Stimulated activated naive B cell treated with anti-CD40 and anti-IgM and Interleukin-4, amounts not matched to agents 10 μg/mL and 1 μg/mL and 100 μg/mL, for 72 hours (primary cell): ENCODE data around the gene GPR137.

Experiments
- ATAC-seq, 2 donors: fragments of 150-1000 bp; cut with Tn5 transposase; replicated peaks; 2 replicates each; pipeline ENCODE4 v1.10.0; 2021; ENCODE audit warnings: moderate library complexity in 1 of 2
- DNase-seq: peaks from one replicate; pipeline ENCODE4 v3.0.0; 2021
- H3K27ac Mint-ChIP-seq: one replicate; pipeline ENCODE4 v1.8.0; 2022; ENCODE audit warnings: mild to moderate bottlenecking, mixed read lengths
- H3K27me3 Mint-ChIP-seq, 2 donors: one replicate each; pipeline ENCODE4 v1.8.0; 2022; ENCODE audit warnings: mixed read lengths in 2 of 2
- H3K36me3 Mint-ChIP-seq, 2 donors: one replicate each; pipeline ENCODE4 v1.8.0; 2022; ENCODE audit warnings: mixed read lengths in 2 of 2, mild to moderate bottlenecking in 1 of 2
- H3K4me1 Mint-ChIP-seq, 2 donors: one replicate each; pipeline ENCODE4 v1.8.0; 2022; ENCODE audit warnings: mixed read lengths in 2 of 2, mild to moderate bottlenecking in 1 of 2
- H3K4me3 Mint-ChIP-seq, 2 donors: one replicate each; pipeline ENCODE4 v1.8.0; 2022; ENCODE audit warnings: mild to moderate bottlenecking in 2 of 2, mixed read lengths in 2 of 2, moderate library complexity in 1 of 2
- H3K9me3 Mint-ChIP-seq, 2 donors: one replicate each; pipeline ENCODE4 v1.8.0; 2022; ENCODE audit warnings: mixed read lengths in 2 of 2, mild to moderate bottlenecking in 1 of 2

GPR137 gene, protein sequence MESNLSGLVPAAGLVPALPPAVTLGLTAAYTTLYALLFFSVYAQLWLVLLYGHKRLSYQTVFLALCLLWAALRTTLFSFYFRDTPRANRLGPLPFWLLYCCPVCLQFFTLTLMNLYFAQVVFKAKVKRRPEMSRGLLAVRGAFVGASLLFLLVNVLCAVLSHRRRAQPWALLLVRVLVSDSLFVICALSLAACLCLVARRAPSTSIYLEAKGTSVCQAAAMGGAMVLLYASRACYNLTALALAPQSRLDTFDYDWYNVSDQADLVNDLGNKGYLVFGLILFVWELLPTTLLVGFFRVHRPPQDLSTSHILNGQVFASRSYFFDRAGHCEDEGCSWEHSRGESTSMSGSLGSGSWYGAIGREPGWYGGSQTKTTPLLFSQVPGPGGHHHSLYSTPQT

DNA sequence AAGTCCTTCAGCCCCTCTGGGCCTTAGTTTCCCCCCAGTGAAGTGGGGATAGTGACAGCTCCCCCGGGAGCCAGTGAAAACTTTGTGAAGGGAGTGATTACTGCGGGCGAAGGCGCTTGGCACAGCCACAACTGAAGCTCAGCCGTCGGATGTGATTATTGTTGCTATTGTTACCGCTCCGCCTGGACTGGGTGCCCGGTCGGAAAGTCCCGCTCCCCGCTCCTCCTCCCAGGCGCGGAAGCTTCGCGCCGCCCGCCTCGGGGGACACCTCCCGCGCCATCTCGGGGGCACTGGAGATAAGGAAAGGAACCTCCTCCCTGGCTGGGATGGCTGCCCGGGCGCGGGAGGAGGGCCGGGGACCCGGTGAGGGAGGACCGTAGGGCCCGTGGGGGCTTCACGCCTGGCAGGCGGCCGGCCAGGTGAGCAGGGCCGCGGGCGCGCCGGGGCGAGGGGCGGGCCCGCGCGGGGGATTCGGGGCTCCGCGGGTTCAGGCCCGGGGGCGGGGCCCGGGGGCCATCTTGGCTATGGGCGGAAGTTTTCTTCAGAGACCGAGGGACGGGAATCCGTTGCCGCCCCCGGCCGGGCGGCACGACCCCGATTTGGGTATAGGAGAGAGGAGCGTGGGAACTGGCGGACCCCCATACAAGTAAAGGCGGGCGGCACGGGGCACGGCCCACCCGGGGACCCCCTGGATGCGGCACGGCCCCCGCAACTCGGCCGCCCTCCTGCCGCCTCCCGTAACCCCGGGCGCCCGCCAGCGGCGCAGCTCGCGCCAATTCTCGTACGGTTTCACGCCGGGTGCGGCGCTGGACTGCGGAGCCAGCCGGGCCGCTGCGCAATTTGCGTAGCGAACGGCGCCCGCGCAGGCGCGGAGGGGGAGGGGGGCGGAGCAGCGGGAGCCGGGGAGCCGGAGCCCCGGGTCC is at the start of gene GPR137:
Gene GPR137, plus strand, starts transcription at position 887 of the 923 bp plus-strand sequence. CDS start 677 bp downstream, outside the sequence.
- ATAC-seq (peak; percentile 70 to 73), DNase-seq (peak; percentile 85)
- Mint-ChIP-seq H3K9me3 (no peaks in the 10 kb centered on the region), H3K27ac (peak within 1 kb of the TSS; percentile 97), H3K36me3 (peaks cover 14 to 29% of the 10 kb centered on the region in 2 donors), H3K4me1 (peaks cover 24 to 43% of the 10 kb centered on the region in 2 donors), H3K4me3 (peak within 1 kb of the TSS; percentile 92 to 93), H3K27me3 (no peaks in the 10 kb centered on the region)

DNA sequence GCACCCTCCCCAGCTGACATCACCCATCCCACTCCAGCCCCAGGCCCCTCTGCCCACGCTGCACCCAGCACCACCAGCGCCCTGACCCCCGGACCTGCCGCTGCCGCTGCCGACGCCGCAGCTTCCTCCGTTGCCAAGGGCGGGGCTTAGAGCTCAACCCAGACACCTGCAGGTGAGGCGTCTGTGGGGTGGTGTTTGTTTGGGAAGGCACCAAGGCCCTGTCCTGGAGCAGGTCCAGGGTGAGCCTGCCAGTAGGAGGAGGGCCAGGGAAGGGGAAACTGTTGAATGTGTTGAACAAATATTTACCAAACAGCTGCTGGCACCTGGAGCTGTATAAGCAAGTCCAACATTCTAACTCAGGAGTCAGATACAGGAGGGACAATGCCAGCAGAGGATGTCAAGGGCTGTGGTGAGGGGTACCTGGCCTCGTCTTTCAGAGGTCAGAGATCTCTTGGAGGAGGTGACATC is 48.1 kb upstream of the GPR137 start:
- ATAC-seq (no peak), DNase-seq (no peak)
- H3K9me3 Mint-ChIP-seq, result no peaks in the 10 kb centered on the region
- no peaks in the 10 kb centered on the region for H3K27me3 Mint-ChIP-seq
- H3K36me3 Mint-ChIP-seq, result peaks cover 34 to 48% of the 10 kb centered on the region in 2 donors
- peak overlapping the region in 1 of 2 donors; percentile 37 for H3K4me3 Mint-ChIP-seq
- peaks cover 40 to 81% of the 10 kb centered on the region in 2 donors for H3K4me1 Mint-ChIP-seq
- peak overlapping the region; percentile 87 for H3K27ac Mint-ChIP-seq

DNA sequence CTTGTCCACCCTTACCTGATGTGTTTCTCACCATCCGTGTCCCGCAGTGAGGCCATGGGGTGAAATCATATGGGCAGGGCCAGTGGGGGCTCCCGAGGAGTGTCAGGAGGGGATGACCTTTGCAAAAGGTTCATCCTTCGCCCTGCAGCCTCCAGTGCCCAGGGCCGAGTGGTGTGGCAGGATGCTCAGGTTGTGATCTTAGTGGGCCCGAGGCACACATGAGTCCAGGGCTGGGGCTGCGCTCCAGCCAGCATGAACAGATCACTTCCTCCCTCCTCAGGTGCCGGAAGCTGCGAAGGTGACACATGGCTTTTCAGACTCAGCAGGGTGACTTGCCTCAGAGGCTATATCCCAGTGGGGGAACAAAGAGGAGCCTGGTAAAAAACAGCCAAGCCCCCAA is 47.6 kb upstream of the GPR137 start:
- Mint-ChIP-seq H3K4me1 (peaks cover 40 to 81% of the 10 kb centered on the region in 2 donors), H3K4me3 (no peak overlapping the region), H3K27me3 (no peaks in the 10 kb centered on the region), H3K9me3 (no peaks in the 10 kb centered on the region), H3K27ac (peak overlapping the region; percentile 99), H3K36me3 (peaks cover 38 to 51% of the 10 kb centered on the region in 2 donors)
- DNase-seq (no peak), ATAC-seq (no peak)

DNA sequence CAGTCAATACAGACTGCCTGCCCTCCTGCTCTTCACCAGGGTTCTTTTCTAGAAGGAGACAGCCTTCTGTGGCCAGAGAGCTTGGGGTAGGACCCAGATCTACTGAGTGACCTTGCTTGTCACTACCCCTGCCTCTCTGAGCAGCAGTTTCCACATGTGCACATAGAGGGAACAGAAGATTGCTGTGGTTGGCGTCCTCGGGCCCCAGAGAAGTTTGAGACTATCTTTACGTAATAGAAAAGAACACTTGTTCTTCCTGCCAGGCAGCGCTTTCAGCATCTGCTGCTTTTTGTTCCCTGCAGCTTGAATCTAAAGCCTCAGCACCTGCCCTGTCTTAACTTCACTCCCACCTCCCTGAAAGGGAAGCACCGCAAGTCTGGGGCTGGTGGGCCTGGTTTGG is 46.6 kb upstream of the GPR137 start:
- Mint-ChIP-seq H3K4me3 (no peak overlapping the region), H3K36me3 (peaks cover 44 to 60% of the 10 kb centered on the region in 2 donors), H3K9me3 (no peaks in the 10 kb centered on the region), H3K4me1 (peaks cover 43 to 81% of the 10 kb centered on the region in 2 donors), H3K27me3 (no peaks in the 10 kb centered on the region), H3K27ac (peak overlapping the region; percentile 99)
- no peak for ATAC-seq
- no peak for DNase-seq

DNA sequence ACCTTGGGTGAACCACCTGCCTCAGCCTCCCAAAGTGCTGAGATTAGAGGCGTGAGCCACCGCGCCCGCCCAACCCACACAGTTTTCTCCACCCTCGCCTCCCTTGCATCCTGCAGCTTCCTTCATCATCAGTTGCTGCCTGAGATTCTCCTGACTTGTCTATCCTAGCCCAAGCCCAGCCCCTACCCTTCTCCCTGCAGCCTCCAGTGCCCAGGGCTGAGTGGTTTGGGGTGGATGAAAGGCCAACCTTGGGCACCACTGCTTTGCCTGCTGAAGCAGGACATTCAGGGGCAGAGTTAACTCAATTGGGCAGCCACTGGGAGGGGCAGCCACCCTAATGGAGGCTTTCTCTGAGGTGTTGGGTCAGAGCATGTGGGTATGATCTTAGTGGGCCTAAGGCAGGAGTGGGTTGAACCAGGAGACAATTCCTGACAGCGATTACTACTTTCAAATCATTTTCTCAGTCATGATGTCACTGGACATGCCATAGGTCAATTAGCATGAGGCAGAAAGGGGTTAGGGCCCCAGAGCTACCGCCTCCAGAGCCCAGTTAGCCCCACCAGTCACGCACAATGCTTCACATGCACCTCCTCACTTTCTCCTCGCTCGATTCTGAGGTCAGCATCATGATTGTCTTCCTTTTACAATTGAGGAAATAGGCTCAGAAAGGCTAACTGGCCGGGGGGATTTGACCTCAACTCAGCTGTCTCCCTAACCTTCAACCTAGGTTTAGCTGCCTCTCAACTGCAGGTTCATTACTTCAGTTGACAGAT is 45.8 kb upstream of the GPR137 start:
- DNase-seq, result peak; percentile 84
- peaks cover 44 to 63% of the 10 kb centered on the region in 2 donors for H3K36me3 Mint-ChIP-seq

DNA sequence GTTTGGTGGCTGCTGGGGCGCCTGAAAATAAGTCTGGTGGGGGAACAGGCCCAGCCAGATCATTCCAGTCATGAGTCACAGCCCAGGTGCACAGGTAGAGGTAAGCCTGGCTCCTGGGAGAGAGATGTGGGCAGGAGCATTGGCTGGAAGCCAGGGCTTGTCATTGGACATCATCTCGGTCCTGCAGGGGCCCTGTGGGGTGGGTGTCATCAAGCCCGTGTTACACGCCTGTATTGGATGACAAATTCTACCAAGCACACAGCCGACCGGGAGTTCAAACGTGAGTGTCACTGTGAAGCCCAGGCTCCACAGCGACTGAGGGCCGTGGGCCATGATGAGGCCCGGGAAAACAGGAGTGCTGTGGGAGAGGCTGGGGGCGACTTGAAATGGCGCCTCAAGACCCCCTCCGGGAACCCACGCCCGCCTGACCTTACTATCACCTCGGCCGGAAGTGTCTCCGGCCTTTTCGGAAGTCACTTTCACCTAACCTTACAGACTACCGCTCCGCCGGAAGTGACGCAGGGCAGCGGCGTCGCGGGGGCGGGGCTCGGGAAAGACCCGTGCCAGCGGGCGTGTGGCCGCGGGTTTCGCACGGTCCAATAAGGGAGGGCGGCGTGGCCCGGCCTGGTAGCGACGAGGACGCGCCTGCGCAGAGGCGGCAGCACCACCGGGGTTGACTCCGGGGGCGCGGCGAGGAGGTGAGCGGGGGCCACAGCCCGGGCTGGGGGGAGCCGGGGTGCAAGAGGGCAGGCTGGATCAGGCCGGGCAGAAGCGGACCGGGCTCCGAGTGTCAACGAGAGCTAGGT is 45.0 kb upstream of the GPR137 start, which contains the start of gene FKBP2:
Gene FKBP2, plus strand, starts transcription at position 661 of the 806 bp plus-strand sequence. CDS start 1,293 bp downstream, outside the sequence.
- peaks cover 37 to 85% of the 10 kb centered on the region in 2 donors for H3K4me1 Mint-ChIP-seq
- DNase-seq (peak; percentile 98), ATAC-seq (peak; percentile 52 to 61)
- H3K36me3 Mint-ChIP-seq, result peaks cover 37 to 57% of the 10 kb centered on the region in 2 donors
- H3K27ac Mint-ChIP-seq, result peak within 1 kb of the TSS; percentile 99
- no peaks in the 10 kb centered on the region for H3K27me3 Mint-ChIP-seq
- peak within 1 kb of the TSS; percentile 80 to 95 for H3K4me3 Mint-ChIP-seq
- H3K9me3 Mint-ChIP-seq, result no peaks in the 10 kb centered on the region

More for the DNA sequence above, 45.8 kb upstream of the GPR137 start:
- H3K4me3 Mint-ChIP-seq, result peak overlapping the region; percentile 80 to 95
- H3K4me1 Mint-ChIP-seq, result peaks cover 43 to 85% of the 10 kb centered on the region in 2 donors
- peak overlapping the region; percentile 99 for H3K27ac Mint-ChIP-seq
- no peaks in the 10 kb centered on the region for H3K9me3 Mint-ChIP-seq
- peak; percentile 47 to 48 for ATAC-seq
- H3K27me3 Mint-ChIP-seq, result no peaks in the 10 kb centered on the region

DNA sequence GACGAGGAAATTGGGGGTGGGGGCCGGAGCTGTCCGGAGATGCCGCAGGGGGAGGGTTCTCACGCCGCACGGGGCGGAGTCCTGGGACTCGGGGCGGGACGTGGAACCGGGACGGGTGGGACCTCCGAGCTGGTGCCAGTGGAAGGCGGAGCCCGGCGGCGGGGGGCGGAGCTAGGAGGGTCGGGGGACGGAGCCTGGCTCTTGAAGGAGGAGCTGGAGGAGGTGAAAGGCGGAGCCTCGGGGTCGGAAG is 44.5 kb upstream of the GPR137 start:
- Mint-ChIP-seq H3K36me3 (peaks cover 37 to 59% of the 10 kb centered on the region in 2 donors), H3K4me1 (peaks cover 37 to 79% of the 10 kb centered on the region in 2 donors)

DNA sequence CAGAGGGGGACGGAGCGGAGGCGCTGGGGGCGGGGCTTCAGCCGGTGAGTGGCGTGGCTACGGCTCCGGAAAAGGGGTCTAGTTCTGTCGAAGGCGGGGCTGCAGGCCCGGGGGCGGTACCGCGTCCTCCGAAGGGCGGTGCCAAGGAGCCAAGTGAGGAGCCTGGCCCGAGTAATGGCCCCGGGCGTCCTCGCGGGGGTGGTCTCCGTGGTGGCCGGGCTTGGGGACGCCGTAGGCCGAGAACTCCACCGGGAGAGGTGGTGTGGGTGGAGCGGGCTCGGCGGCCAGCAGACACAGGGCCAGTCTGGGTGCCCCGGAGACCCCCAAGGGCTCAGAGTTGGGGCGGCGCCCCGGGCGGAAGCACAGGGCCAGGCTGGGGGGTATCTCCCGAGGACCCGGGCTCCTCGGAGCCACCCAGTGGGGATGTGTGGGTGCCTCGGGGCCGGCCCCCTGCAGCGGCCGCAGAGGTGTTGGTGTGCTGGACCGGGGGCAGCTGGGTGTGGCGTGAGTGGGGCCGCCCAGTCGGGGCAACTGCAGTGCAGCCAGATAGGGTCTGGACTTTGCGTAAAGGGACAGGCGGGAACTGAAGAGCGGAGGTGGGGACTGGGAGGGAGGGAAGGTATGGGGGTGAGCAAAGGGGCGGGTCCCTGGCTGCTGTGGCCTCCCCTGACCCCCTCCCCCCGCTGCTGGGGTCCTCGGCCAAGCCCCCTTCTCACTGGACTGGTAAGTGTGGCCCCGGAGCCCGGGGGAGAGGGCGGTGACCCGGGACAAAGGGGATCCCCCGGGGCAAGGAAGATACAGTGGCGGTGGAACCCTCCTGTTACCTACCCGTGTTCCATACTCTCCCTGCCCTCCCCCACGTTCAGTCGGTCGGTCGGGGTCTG is 43.9 kb upstream of the GPR137 start:
- Mint-ChIP-seq H3K36me3 (peaks cover 37 to 59% of the 10 kb centered on the region in 2 donors), H3K27me3 (no peaks in the 10 kb centered on the region), H3K4me1 (peaks cover 37 to 75% of the 10 kb centered on the region in 2 donors), H3K4me3 (peak overlapping the region; percentile 80 to 95), H3K27ac (peak overlapping the region; percentile 99), H3K9me3 (no peaks in the 10 kb centered on the region)
- DNase-seq, result peak; percentile 50
- peak; percentile 3 to 58 for ATAC-seq

More for the DNA sequence above, 44.5 kb upstream of the GPR137 start:
- Mint-ChIP-seq H3K4me3 (peak overlapping the region; percentile 80 to 95), H3K9me3 (no peaks in the 10 kb centered on the region), H3K27me3 (no peaks in the 10 kb centered on the region), H3K27ac (peak overlapping the region; percentile 99)
- peak; percentile 100 for DNase-seq
- peak; percentile 70 to 73 for ATAC-seq

DNA sequence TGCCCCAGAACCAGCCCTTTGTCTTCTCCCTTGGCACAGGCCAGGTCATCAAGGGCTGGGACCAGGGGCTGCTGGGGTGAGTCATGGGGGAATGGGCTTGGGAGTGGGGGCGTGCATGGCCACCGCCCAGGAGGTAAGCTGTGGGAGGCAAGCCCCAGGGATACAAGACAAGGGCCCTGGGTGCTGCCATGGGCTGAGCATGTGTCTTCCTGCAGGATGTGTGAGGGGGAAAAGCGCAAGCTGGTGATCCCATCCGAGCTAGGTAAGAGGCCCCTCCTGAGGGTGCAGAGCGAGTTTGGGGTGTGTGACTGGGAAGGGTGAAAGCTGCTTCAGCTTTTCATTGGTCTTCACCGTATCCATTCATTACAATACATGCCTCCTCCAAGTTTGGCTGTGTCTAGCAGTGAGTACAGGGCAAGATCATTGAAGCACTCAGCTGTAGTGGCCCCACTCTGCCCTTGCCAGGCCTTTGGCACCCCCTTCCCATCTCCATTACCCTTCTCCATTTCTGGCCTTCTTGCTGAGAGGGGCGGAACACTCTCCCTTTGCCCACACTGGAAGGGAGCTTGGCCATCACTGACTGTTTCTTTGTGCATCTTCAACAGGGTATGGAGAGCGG is 42.3 kb upstream of the GPR137 start:
- ATAC-seq, result no peak
- Mint-ChIP-seq H3K27ac (peak overlapping the region; percentile 81), H3K27me3 (no peaks in the 10 kb centered on the region), H3K4me1 (peaks cover 32 to 73% of the 10 kb centered on the region in 2 donors), H3K4me3 (peak overlapping the region; percentile 65 to 80), H3K36me3 (peaks cover 29 to 43% of the 10 kb centered on the region in 2 donors), H3K9me3 (no peaks in the 10 kb centered on the region)
- no peak for DNase-seq

DNA sequence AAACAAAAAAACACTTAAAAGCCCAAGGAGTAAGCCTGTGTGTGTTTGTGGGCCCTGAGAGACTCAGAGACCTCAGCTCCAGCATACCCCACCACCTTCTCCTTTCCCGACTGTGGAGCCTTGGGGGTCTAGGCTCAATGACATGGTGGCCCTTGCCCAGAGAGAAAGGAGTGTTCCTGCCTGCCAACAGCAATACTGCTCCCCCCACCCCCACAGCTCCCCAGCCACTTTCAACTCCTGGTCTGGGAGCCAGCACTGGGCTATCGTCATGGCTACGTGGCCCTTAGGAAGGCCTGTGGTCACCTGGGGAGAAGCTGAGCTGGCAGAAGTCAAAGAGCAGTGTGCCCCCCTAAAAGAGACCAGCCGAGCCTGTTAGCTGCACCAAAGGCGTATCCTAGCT is 41.5 kb upstream of the GPR137 start:
- H3K27ac Mint-ChIP-seq, result peak overlapping the region; percentile 81
- peaks cover 27 to 69% of the 10 kb centered on the region in 2 donors for H3K4me1 Mint-ChIP-seq
- H3K36me3 Mint-ChIP-seq, result peaks cover 25 to 35% of the 10 kb centered on the region in 2 donors
- peak overlapping the region; percentile 65 to 80 for H3K4me3 Mint-ChIP-seq
- DNase-seq (no peak), ATAC-seq (no peak)
- no peaks in the 10 kb centered on the region for H3K9me3 Mint-ChIP-seq
- no peaks in the 10 kb centered on the region for H3K27me3 Mint-ChIP-seq

DNA sequence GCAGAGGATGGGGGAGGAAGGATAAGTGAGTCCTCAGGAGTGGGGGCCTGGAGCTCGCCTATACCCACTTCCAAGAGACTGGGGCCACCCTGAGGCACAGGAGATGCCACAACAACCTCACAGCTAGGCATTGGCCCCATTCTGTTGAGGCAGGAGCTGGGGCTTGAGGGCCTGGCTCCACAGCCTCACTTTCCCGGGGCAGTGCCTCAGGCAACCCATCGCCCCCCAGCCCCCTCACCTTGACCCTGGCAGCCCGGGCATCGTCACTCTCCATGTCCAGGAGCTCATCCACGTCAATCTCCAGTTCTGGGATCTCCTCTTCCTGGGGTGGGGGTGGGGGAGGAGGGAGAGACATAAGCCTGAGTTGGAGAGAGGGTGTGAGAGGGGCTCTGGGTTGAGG is 40.7 kb upstream of the GPR137 start:
- Mint-ChIP-seq H3K27ac (peak overlapping the region; percentile 96), H3K27me3 (no peaks in the 10 kb centered on the region), H3K4me3 (peak overlapping the region; percentile 94 to 95), H3K36me3 (peaks cover 17 to 31% of the 10 kb centered on the region in 2 donors), H3K9me3 (no peaks in the 10 kb centered on the region), H3K4me1 (peaks cover 22 to 66% of the 10 kb centered on the region in 2 donors)
- no peak for DNase-seq
- ATAC-seq, result no peak

DNA sequence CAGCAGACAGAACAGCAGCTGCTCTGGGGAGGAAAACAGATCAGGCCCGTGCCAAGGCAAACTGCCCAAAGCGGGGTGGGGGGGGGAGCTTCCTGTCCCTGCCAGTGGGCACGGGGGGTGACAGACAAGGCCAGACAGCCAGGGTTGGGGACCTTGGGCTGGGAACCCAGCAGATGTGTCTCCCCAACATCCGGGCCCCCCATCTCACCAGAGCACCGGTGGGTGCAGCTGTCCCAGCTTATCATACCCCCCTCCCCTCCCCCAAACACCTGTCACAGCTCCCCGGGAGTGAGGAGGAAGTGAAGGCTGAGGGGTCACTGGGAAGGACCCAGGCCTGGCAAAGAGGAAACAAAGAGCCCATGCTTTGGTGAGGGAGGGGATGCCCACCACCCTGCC is 40.2 kb upstream of the GPR137 start:
- no peaks in the 10 kb centered on the region for H3K27me3 Mint-ChIP-seq
- peak overlapping the region; percentile 96 for H3K27ac Mint-ChIP-seq
- DNase-seq (no peak), ATAC-seq (no peak)
- peaks cover 22 to 62% of the 10 kb centered on the region in 2 donors for H3K4me1 Mint-ChIP-seq
- peaks cover 16 to 31% of the 10 kb centered on the region in 2 donors for H3K36me3 Mint-ChIP-seq
- peak overlapping the region; percentile 94 to 95 for H3K4me3 Mint-ChIP-seq
- no peaks in the 10 kb centered on the region for H3K9me3 Mint-ChIP-seq
